ENCODE results near the gene ADGRL3.
"Not testable (repeated sequence)": the region's sequence is repeated elsewhere in the genome, so short reads cannot be mapped to it uniquely, and the experiment has no call there.

The ADGRL3 gene

GRCh38 chr4:61665649-61666048, 465.5 kb downstream of the ADGRL3 start:
- no peak for DNase-seq

- no peak for DNase-seq
Measured at GRCh38 chr4:61666244-61666643, 466.1 kb downstream of the ADGRL3 start.

GRCh38 chr4:61671599-61671998, 471.5 kb downstream of the ADGRL3 start:
- no peak for DNase-seq

GRCh38 chr4:61675464-61675863, 475.3 kb downstream of the ADGRL3 start:
- no peak for DNase-seq

GRCh38 chr4:61678297-61678696, 478.2 kb downstream of the ADGRL3 start:
- DNase-seq, result no peak

- no peak for DNase-seq
Measured at GRCh38 chr4:61693520-61693919, 493.4 kb downstream of the ADGRL3 start.

GRCh38 chr4:61714387-61714911, 514.3 kb downstream of the ADGRL3 start:
- DNase-seq, result no peak

- DNase-seq, result no peak
Measured at GRCh38 chr4:61716426-61716825, 516.3 kb downstream of the ADGRL3 start.

- no peak for DNase-seq
Measured at GRCh38 chr4:61723492-61723891, 523.4 kb downstream of the ADGRL3 start.

GRCh38 chr4:61727286-61727685, 527.2 kb downstream of the ADGRL3 start:
- DNase-seq, result no peak

GRCh38 chr4:61734409-61734808, 534.3 kb downstream of the ADGRL3 start:
- DNase-seq, result no peak

- no peak for DNase-seq
Measured at GRCh38 chr4:61739887-61740286, 539.8 kb downstream of the ADGRL3 start.

GRCh38 chr4:61740886-61741285, 540.8 kb downstream of the ADGRL3 start:
- DNase-seq, result no peak

GRCh38 chr4:61741327-61742096, 541.4 kb downstream of the ADGRL3 start:
- no peak for DNase-seq

- no peak for DNase-seq
Measured at GRCh38 chr4:61750810-61751209, 550.7 kb downstream of the ADGRL3 start.

- no peak for DNase-seq
Measured at GRCh38 chr4:61752617-61753016, 552.5 kb downstream of the ADGRL3 start.

GRCh38 chr4:61753739-61754138, 553.6 kb downstream of the ADGRL3 start:
- no peak for DNase-seq

GRCh38 chr4:61756937-61757336, 556.8 kb downstream of the ADGRL3 start:
- not testable (repeated sequence) for DNase-seq

- not testable (repeated sequence) for DNase-seq
Measured at GRCh38 chr4:61757983-61758382, 557.9 kb downstream of the ADGRL3 start.

GRCh38 chr4:61758596-61758995, 558.5 kb downstream of the ADGRL3 start:
- DNase-seq, result not testable (repeated sequence)

GRCh38 chr4:61759245-61759644, 559.1 kb downstream of the ADGRL3 start:
- DNase-seq, result not testable (repeated sequence)

- not testable (repeated sequence) for DNase-seq
Measured at GRCh38 chr4:61759885-61760284, 559.8 kb downstream of the ADGRL3 start.

- DNase-seq, result no peak
Measured at GRCh38 chr4:61760820-61761219, 560.7 kb downstream of the ADGRL3 start.

GRCh38 chr4:61762722-61763627, 562.8 kb downstream of the ADGRL3 start:
- DNase-seq, result no peak

All from CD4-positive, alpha-beta T cell treated with Interleukin-12 subunit alpha and Interleukin-12 subunit beta, for 1 hour (primary cell).